Ovary (tissue), 3 donors: ENCODE measurements around the gene MMP14.
A peak's percentile ranks its signal among the peaks of the same experiment; 100 is the strongest.

ENCODE experiments used
- EP300 ChIP-seq: sonication (generic); formaldehyde crosslinking; IDR thresholded peaks from one replicate; pipeline ENCODE4 v1.6.1; 2017; ENCODE audit warnings: antibody characterized with exemption
- POLR2A ChIP-seq: fragments of 450-650 bp; IDR thresholded peaks from one replicate; pipeline ENCODE4 v1.6.1; 2017; ENCODE audit warnings: antibody characterized with exemption, mild to moderate bottlenecking, moderate library complexity
- TF ChIP-seq, protein P1 (sequence below), 3 donors: fragments of 450-650 bp in 2 of 3; fragments of 200-600 bp in 1 of 3; IDR thresholded peaks; one replicate each; pipeline versions ENCODE4 v1.5.1 to v1.8.0; 2016 to 2022; ENCODE audit warnings: antibody characterized with exemption in 3 of 3, mild to moderate bottlenecking in 1 of 3
- donor health status: DM: no; HTN: no; CAD: no.

DNA sequence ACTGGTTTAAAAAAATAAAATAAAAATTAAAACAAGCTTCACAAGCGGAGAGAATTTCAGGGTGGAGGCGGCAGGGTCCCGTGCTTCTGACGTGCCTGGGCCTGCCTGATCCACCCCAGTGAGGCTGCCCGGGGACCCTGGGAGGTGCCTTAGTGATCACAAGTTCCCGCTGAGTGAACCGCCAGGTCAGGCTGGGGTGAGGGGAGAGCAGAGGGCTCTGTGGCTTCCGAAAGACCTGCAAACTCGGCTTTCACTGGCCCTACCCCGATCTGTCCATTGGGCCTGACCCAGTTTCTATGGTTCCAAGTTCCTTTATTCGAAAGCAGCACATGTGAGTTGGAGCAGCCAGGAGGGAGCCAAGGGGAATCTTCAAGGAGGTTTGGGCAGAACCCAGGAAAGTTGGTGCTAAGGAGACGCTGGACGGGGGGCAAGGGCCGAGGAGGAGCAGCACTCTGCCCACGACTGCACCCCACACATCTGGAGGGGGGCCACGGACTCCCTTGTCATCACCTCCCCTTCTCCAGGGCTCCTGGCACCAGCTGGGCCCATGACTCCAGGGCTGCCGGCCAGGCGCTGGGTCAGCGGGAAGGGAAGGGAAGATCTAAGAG lies 12.9 kb downstream of the MMP14 start:
- TF ChIP-seq, protein P1, sequence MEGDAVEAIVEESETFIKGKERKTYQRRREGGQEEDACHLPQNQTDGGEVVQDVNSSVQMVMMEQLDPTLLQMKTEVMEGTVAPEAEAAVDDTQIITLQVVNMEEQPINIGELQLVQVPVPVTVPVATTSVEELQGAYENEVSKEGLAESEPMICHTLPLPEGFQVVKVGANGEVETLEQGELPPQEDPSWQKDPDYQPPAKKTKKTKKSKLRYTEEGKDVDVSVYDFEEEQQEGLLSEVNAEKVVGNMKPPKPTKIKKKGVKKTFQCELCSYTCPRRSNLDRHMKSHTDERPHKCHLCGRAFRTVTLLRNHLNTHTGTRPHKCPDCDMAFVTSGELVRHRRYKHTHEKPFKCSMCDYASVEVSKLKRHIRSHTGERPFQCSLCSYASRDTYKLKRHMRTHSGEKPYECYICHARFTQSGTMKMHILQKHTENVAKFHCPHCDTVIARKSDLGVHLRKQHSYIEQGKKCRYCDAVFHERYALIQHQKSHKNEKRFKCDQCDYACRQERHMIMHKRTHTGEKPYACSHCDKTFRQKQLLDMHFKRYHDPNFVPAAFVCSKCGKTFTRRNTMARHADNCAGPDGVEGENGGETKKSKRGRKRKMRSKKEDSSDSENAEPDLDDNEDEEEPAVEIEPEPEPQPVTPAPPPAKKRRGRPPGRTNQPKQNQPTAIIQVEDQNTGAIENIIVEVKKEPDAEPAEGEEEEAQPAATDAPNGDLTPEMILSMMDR (IDR thresholded peaks at IDR 0.05): no peak
- no peak for TF ChIP-seq EP300
- peak; percentile 33 for TF ChIP-seq POLR2A
